Small intestine (tissue), 16 donors: Measurements from ENCODE around the gene THEMIS. TPM values are rescaled to one million over a fixed set of nuclear protein-coding genes. Genes with fewer than 3 reads are reported as not detected.

Experiments
- DNase-seq, 2 donors: peaks; one replicate each; pipeline versions ENCODE4 v3.0.0 to v3.0.0-alpha.2; 2013
- FAIRE-seq: peaks from 2 replicates; lab custom pipeline; 2012; peaks lifted over from hg19 to GRCh38; lab: Jason Lieb, UNC
- H3K27ac ChIP-seq, 3 donors: one replicate each; pipeline ENCODE4 v1.5.1; 2013; ENCODE audit warnings: low read length in 2 of 3, mild to moderate bottlenecking in 2 of 3, control low read depth in 1 of 3, inconsistent platforms in 1 of 3, low read depth in 1 of 3, moderate library complexity in 1 of 3
- H3K27me3 ChIP-seq, 3 donors: one replicate each; pipeline ENCODE4 v1.6.1; 2013; ENCODE audit warnings: low read length in 3 of 3, inconsistent platforms in 1 of 3; ENCODE audit not compliant: control insufficient read depth in 3 of 3, insufficient read depth in 3 of 3
- H3K36me3 ChIP-seq, 3 donors: one replicate each; pipeline ENCODE4 v1.6.1; 2013; ENCODE audit warnings: low read length in 3 of 3, inconsistent platforms in 1 of 3, low read depth in 1 of 3, mild to moderate bottlenecking in 1 of 3, moderate library complexity in 1 of 3; ENCODE audit not compliant: control insufficient read depth in 3 of 3, insufficient read depth in 2 of 3
- H3K4me1 ChIP-seq, 3 donors: one replicate each; pipeline ENCODE4 v1.6.1; 2013; ENCODE audit warnings: low read length in 2 of 3, inconsistent platforms in 1 of 3, low read depth in 1 of 3, mild to moderate bottlenecking in 1 of 3, moderate library complexity in 1 of 3; ENCODE audit not compliant: control insufficient read depth in 3 of 3, insufficient read depth in 2 of 3
- H3K4me3 ChIP-seq, 3 donors: one replicate each; pipeline ENCODE4 v1.5.1; 2013; ENCODE audit warnings: low read length in 3 of 3, control low read depth in 1 of 3, inconsistent platforms in 1 of 3, low read depth in 1 of 3, mild to moderate bottlenecking in 1 of 3, moderate library complexity in 1 of 3
- H3K9me3 ChIP-seq, 2 donors: one replicate each; pipeline ENCODE4 v1.6.1; 2013; ENCODE audit warnings: low read depth in 1 of 2, low read length in 1 of 2; ENCODE audit not compliant: control insufficient read depth in 2 of 2, insufficient read depth in 1 of 2
- WGBS, 3 donors: extraction: QIAGEN DNeasy Blood & Tissue Kit; methylation state at CpG; one replicate each; pipeline ENCODE4 v1.1.7; 2013; 5-methylcytosine and 5-hydroxymethylcytosine counted together
- long read RNA-seq, 10 donors: transcript quantifications; one replicate each; lab custom pipeline, GENCODE V29; 2026
- polyA plus RNA-seq, 4 donors: library from polyadenylated mRNA; stranded (reverse) in 3 of 4; unstranded in 1 of 4; fragments of 200-250 nt in 3 of 4; fragments of 120-200 nt in 1 of 4; gene quantifications; one replicate each; pipeline versions ENCODE4 v1.2.1 to v1.2.3, GENCODE V29; 2013
- donor health status: healthy with polysubstance abuse.
- donor health status: control.
- donor health status: control.
- donor health status: Bipolar disorder and iron deficiency.
- donor health status: healthy.

Gene THEMIS, protein sequence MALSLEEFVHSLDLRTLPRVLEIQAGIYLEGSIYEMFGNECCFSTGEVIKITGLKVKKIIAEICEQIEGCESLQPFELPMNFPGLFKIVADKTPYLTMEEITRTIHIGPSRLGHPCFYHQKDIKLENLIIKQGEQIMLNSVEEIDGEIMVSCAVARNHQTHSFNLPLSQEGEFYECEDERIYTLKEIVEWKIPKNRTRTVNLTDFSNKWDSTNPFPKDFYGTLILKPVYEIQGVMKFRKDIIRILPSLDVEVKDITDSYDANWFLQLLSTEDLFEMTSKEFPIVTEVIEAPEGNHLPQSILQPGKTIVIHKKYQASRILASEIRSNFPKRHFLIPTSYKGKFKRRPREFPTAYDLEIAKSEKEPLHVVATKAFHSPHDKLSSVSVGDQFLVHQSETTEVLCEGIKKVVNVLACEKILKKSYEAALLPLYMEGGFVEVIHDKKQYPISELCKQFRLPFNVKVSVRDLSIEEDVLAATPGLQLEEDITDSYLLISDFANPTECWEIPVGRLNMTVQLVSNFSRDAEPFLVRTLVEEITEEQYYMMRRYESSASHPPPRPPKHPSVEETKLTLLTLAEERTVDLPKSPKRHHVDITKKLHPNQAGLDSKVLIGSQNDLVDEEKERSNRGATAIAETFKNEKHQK
- 1 to 10 TPM in 1 of 4 donors, under 1 TPM in 3; 0.25 to 1.4 (median 0.64) TPM for polyA plus RNA-seq
- long read RNA-seq, donor 1, partial matches to known transcripts, result 0 of 2 reads
- long read RNA-seq, donor 1, other reads (novel, unspliced or antisense), result 0 of 2 reads
- long read RNA-seq, donor 2, result 0 reads
- long read RNA-seq, donor 3, result 0 reads
- long read RNA-seq, donor 4, result 0 reads
- long read RNA-seq, donor 5, result 0 reads
- long read RNA-seq, donor 6, result 0 reads
- long read RNA-seq, donor 7, result 0 reads
- long read RNA-seq, donor 8, result 0 reads
- long read RNA-seq, donor 9, result 0 reads
- long read RNA-seq, donor 10, result 0 reads

GRCh38 chr6:127900935-127901334 lies at the start of gene THEMIS:
THEMIS (minus strand) TSS chr6:127901058; CDS start chr6:127900932, 126 bp downstream.
- FAIRE-seq (no peak), DNase-seq (peak in 1 of 2 donors; percentile 61)
- Histone ChIP-seq H3K27ac (peak within 1 kb of the TSS in 2 of 3 donors; percentile 18 to 57), H3K36me3 (no peaks in the 10 kb centered on the region), H3K4me1 (no peaks in the 10 kb centered on the region), H3K4me3 (peak within 1 kb of the TSS in 1 of 3 donors; percentile 31), H3K9me3 (no peaks in the 10 kb centered on the region), H3K27me3 (no peaks in the 10 kb centered on the region)
- WGBS, 3 donors, result 61 to 74% (median 72%) methylated on average over 2 of the region's 2 CpGs

DNA sequence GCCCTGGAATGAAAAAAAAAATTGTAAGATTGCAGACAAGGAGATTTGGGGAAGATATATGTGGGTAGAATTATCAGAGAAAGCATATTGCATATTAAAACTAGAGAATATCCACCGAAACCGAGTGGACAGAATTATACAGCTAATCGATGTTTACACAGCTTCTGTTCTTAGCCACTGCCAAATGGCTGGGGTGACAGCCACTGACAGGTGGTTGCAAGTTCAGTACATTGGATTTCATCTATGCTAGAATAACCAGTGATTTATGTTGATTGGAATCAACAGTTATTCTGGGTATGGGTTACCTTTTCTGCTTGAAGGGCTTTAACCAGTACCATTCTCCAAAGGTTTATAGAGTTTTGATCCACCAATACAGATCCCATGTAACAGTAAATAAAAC lies 48.4 kb upstream of the THEMIS start:
- Histone ChIP-seq H3K36me3 (no peaks in the 10 kb centered on the region), H3K9me3 (no peaks in the 10 kb centered on the region), H3K4me3 (no peak overlapping the region), H3K27me3 (peaks cover 0 to 3% (median 0%) of the 10 kb centered on the region in 3 donors), H3K4me1 (no peaks in the 10 kb centered on the region), H3K27ac (no peak overlapping the region)
- FAIRE-seq (no peak), DNase-seq (no peak)
- 87 to 97% (median 90%) methylated on average over 3 of the region's 3 CpGs for WGBS, 3 donors

DNA sequence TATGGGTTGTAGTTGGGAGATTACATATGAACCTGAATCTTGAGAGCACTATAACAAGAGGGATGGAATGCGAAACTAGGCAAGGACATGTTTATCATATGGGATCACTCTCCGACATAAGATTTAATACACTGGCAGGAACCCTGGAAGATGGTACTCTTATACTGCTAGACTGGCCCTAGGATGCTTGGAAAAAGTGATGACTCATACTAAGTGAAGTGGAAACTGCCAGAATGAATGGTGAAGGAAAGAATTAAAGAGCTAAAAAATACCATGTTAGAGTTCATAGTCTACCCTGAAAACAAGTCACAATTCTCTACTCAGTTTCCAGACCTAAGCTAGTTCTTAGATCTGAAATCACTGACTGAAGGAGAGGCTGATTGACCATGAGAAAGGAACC lies 45.5 kb upstream of the THEMIS start:
- 92 to 99% (median 96%) methylated on average over 2 of the region's 2 CpGs for WGBS, 3 donors
- FAIRE-seq, result no peak
- Histone ChIP-seq H3K4me3 (no peak overlapping the region), H3K36me3 (no peaks in the 10 kb centered on the region), H3K9me3 (no peaks in the 10 kb centered on the region), H3K27me3 (peaks cover 0 to 3% (median 0%) of the 10 kb centered on the region in 3 donors), H3K4me1 (no peaks in the 10 kb centered on the region), H3K27ac (no peak overlapping the region)
- DNase-seq, result no peak

DNA sequence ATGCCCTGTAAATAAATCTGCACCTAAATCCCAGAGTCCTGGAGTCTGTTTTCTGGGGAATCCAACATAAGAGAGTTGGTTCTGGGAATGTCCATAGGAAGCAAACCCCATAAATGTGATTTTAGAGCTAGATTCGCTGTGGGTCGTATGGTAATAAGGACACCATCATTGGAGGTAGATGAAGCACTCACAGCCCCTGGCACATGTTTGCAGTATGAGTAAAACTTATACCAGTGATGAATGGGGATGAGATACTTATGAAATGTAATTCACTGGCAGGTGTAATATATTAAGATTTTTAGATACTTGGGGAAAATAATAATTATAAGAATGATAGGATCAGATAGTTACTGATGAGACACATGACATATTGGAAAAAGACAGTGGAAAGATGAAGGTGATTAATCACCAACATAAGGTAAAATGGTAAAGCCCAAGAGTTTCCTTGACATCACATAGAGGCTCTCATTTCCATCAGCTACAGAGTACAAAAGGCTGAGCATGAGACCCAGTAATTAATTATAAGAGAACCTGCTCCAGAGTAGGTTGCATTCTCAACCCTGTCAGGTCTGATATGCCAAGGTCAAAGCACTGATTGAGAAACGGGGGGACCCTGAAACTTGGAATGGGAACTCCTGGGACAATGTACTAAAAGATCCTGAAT lies 44.7 kb upstream of the THEMIS start:
- no peaks in the 10 kb centered on the region for H3K4me1 ChIP-seq
- H3K27me3 ChIP-seq, result no peaks in the 10 kb centered on the region
- no peaks in the 10 kb centered on the region for H3K9me3 ChIP-seq
- DNase-seq (no peak), FAIRE-seq (no peak)
- H3K36me3 ChIP-seq, result no peaks in the 10 kb centered on the region
- H3K27ac ChIP-seq, result no peak overlapping the region
- WGBS, 3 donors, result 92 to 96% (median 92%) methylated on average over 3 of the region's 3 CpGs
- H3K4me3 ChIP-seq, result no peak overlapping the region

DNA sequence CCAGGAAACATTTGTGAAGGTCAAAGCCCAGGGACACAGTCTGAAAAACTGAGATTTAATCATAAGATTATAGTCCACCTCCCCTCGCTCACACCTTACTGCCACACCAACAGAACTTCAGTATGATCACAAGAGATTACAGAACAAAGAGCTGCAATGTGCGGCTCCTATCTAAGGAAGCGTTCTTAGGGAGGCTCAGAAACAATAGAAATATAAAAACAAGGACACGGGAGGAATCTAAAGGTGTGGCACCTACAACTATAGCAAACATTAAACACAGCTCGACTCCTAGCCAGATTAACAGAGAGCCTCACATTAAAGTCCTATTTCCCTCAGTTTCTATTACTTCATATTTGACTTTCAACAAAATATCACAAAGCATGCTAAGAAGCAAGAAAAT lies 40.4 kb upstream of the THEMIS start:
- WGBS, 3 donors, result 18 to 72% (median 48%) methylated on average over 5 of the region's 5 CpGs
- Histone ChIP-seq H3K4me3 (no peak overlapping the region), H3K4me1 (no peaks in the 10 kb centered on the region), H3K36me3 (no peaks in the 10 kb centered on the region), H3K27me3 (no peaks in the 10 kb centered on the region), H3K27ac (no peak overlapping the region), H3K9me3 (no peaks in the 10 kb centered on the region)
- FAIRE-seq (no peak), DNase-seq (no peak)

DNA sequence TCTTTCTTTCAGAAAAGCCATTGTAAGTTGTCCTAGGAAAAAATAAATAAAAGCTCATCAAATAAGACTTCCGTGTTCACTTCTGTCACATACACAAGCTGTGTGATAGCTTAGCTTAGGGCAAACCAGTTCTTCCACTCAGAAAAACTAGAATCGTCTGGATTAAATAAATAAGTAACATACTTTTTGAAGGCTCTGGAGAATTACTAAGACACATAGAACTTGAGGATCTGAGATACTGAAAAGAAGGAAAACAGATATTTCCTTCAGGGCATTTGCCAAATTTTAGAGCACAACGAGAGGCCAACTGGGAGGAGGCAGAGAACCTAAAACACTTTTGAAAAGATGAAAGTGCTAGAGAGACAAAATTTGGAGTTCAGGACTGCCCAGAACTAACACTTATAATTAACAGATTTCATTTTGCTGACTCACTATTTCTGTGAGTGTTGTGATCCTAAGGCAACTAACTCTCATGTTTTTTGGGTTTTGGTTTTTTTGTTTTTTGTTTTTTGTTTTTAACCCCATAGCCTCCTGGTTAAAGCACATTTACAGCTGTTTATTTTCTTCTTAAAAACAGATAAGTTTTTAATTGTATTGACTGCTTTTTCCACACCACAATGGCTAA lies 38.7 kb upstream of the THEMIS start:
- FAIRE-seq, result no peak
- Histone ChIP-seq H3K36me3 (no peaks in the 10 kb centered on the region), H3K4me1 (no peaks in the 10 kb centered on the region), H3K27ac (no peak overlapping the region), H3K27me3 (no peaks in the 10 kb centered on the region), H3K4me3 (no peak overlapping the region), H3K9me3 (no peaks in the 10 kb centered on the region)
- 33 to 43% (median 35%) methylated on average over 3 of the region's 3 CpGs for WGBS, 3 donors
- DNase-seq, result no peak

- no peaks in the 10 kb centered on the region for H3K27me3 ChIP-seq
- H3K4me3 ChIP-seq, result no peak overlapping the region
- H3K4me1 ChIP-seq, result no peaks in the 10 kb centered on the region
- DNase-seq, result no peak
- no peak overlapping the region for H3K27ac ChIP-seq
- H3K36me3 ChIP-seq, result no peaks in the 10 kb centered on the region
- FAIRE-seq, result no peak
- H3K9me3 ChIP-seq, result no peaks in the 10 kb centered on the region
These were observed 37.8 kb upstream of the THEMIS start for GRCh38 chr6:127938701-127939100.

- Histone ChIP-seq H3K4me3 (no peak overlapping the region), H3K27me3 (no peaks in the 10 kb centered on the region), H3K36me3 (no peaks in the 10 kb centered on the region), H3K27ac (peak overlapping the region in 1 of 3 donors; percentile 11), H3K9me3 (peaks cover 0 to 5% of the 10 kb centered on the region in 2 donors), H3K4me1 (no peaks in the 10 kb centered on the region)
- no peak for DNase-seq
- no peak for FAIRE-seq
These were observed 36.9 kb upstream of the THEMIS start for GRCh38 chr6:127937747-127938146.
